ENCODE data around the gene PCBP4.

GRCh38 chr3:52001443-52001974 is 34.3 kb upstream of the PCBP4 start:
- TF ChIP-seq CTCF (IDR thresholded peaks at IDR 0.05) (peak; percentile 76 to 94 (median 88)), POLR2A (IDR thresholded peaks at IDR 0.05) (no peak)

All from body of pancreas (tissue), 4 donors.